Osteocyte (in vitro differentiated cells): ENCODE results near the gene KRTAP2-2. TPM values are rescaled to one million over a fixed set of nuclear protein-coding genes. Genes with fewer than 3 reads are reported as not detected.

Experiments used
- DNase-seq: peaks from one replicate; pipeline ENCODE4 v3.0.0; 2021; ENCODE audit warnings: mixed read lengths; ENCODE audit not compliant: unreplicated experiment; ENCODE audit errors: extremely low spot score
- H3K27ac Mint-ChIP-seq: one replicate; pipeline ENCODE4 v1.8.0; 2021; ENCODE audit warnings: mild to moderate bottlenecking, mixed read lengths; ENCODE audit not compliant: unreplicated experiment
- H3K27me3 Mint-ChIP-seq: one replicate; pipeline ENCODE4 v1.8.0; 2021; ENCODE audit warnings: mixed read lengths; ENCODE audit not compliant: unreplicated experiment
- H3K36me3 Mint-ChIP-seq: one replicate; pipeline ENCODE4 v1.8.0; 2021; ENCODE audit warnings: mixed read lengths; ENCODE audit not compliant: unreplicated experiment
- H3K4me1 Mint-ChIP-seq: one replicate; pipeline ENCODE4 v1.8.0; 2021; ENCODE audit warnings: mixed read lengths; ENCODE audit not compliant: unreplicated experiment
- H3K4me3 Mint-ChIP-seq: one replicate; pipeline ENCODE4 v1.8.0; 2021; ENCODE audit warnings: mild to moderate bottlenecking, moderate library complexity, mixed read lengths; ENCODE audit not compliant: unreplicated experiment
- H3K9me3 Mint-ChIP-seq: one replicate; pipeline ENCODE4 v1.8.0; 2021; ENCODE audit warnings: mixed read lengths; ENCODE audit not compliant: unreplicated experiment
- CTCF ChIP-seq: fragments of 200-600 bp; sonication (generic); IDR thresholded peaks from 2 replicates; pipeline ENCODE4 v1.5.0; 2021; ENCODE audit warnings: antibody characterized with exemption, mild to moderate bottlenecking, moderate library complexity
- total RNA-seq: library from RNA; stranded (reverse); gene quantifications from 2 replicates; pipeline ENCODE4 v1.2.1, GENCODE V29; 2021

The KRTAP2-2 gene
- total RNA-seq, 1 donor from 2014 or later = not detected

GRCh38 chr17:41020336-41020735 lies 34.7 kb downstream of the KRTAP2-2 start:
- Mint-ChIP-seq H3K27me3 (no peaks in the 10 kb centered on the region), H3K9me3 (peaks cover 6% of the 10 kb centered on the region), H3K4me3 (no peak overlapping the region), H3K36me3 (peaks cover 2% of the 10 kb centered on the region), H3K27ac (no peak overlapping the region), H3K4me1 (peaks cover 3% of the 10 kb centered on the region)
- no peak for DNase-seq
- no peak for TF ChIP-seq CTCF

- Mint-ChIP-seq H3K27ac (no peak overlapping the region), H3K4me1 (peaks cover 3% of the 10 kb centered on the region), H3K9me3 (peaks cover 6% of the 10 kb centered on the region), H3K4me3 (no peak overlapping the region), H3K36me3 (peaks cover 2% of the 10 kb centered on the region), H3K27me3 (no peaks in the 10 kb centered on the region)
- TF ChIP-seq CTCF = no peak
- no peak for DNase-seq
Observed at GRCh38 chr17:41019415-41019814, 35.6 kb downstream of the KRTAP2-2 start.

- DNase-seq = no peak
- no peak for TF ChIP-seq CTCF
- H3K4me1 Mint-ChIP-seq = peaks cover 6% of the 10 kb centered on the region
- no peak overlapping the region for H3K4me3 Mint-ChIP-seq
- H3K9me3 Mint-ChIP-seq = peaks cover 6% of the 10 kb centered on the region
- no peaks in the 10 kb centered on the region for H3K27me3 Mint-ChIP-seq
- no peak overlapping the region for H3K27ac Mint-ChIP-seq
- peaks cover 2% of the 10 kb centered on the region for H3K36me3 Mint-ChIP-seq
Observed at GRCh38 chr17:41018541-41018940, 36.5 kb downstream of the KRTAP2-2 start.

- peaks cover 5% of the 10 kb centered on the region for H3K9me3 Mint-ChIP-seq
- no peak for DNase-seq
Observed at GRCh38 chr17:41016578-41017215, 38.3 kb downstream of the KRTAP2-2 start.

GRCh38 chr17:41015454-41015853 lies 39.6 kb downstream of the KRTAP2-2 start:
- H3K27ac Mint-ChIP-seq = no peak overlapping the region
- peaks cover 7% of the 10 kb centered on the region for H3K4me1 Mint-ChIP-seq
- no peak for DNase-seq
- H3K9me3 Mint-ChIP-seq = no peaks in the 10 kb centered on the region
- peaks cover 2% of the 10 kb centered on the region for H3K36me3 Mint-ChIP-seq
- no peaks in the 10 kb centered on the region for H3K27me3 Mint-ChIP-seq
- no peak for TF ChIP-seq CTCF
- H3K4me3 Mint-ChIP-seq = no peak overlapping the region

More at GRCh38 chr17:41016578-41017215, 38.3 kb downstream of the KRTAP2-2 start:
- peaks cover 2% of the 10 kb centered on the region for H3K36me3 Mint-ChIP-seq
- no peaks in the 10 kb centered on the region for H3K27me3 Mint-ChIP-seq
- H3K27ac Mint-ChIP-seq = no peak overlapping the region
- H3K4me3 Mint-ChIP-seq = no peak overlapping the region
- peaks cover 7% of the 10 kb centered on the region for H3K4me1 Mint-ChIP-seq
- TF ChIP-seq CTCF = no peak
